ENCODE data around the gene PDXP.

DNA sequence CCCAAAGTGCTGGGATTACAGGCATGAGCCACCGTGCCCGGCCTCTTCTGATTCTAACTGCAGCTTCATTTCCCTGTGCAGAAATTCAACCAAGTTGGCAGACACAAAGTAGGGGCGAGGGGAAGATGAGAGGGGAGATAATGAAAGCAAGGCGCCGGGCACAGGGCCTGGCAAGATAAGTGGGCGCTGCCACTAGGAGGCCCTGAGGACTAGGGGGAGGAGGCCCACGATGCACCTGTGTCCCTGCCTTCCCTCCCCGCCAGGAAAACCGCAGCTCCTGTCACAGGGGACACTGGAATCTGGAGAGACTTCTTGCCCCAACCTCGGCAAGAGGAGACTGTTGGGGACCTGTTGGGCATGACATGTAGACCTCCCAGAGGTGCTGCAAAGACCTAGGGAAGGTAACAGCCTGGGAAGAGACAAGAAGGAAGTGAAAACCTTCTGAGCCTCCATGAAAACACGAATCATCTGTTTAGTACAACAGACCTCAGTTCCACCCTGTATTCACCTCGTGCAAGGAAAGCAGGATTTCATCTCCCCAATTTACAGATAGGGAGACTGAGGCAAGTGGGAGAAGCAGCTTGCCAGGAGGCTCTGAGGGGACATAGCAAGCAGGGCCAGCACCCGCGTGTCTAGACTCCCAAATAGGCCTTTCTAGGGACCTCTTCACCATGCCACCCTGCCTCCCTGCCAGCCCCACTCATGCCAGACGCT lies 13.8 kb downstream of the PDXP start:
- TF ChIP-seq ZNF274 (IDR thresholded peaks at IDR 0.05; ENCODE audit: low read depth, low read length) (no peak), YY1 (IDR thresholded peaks at IDR 0.05; ENCODE audit: insufficient read depth, insufficient read length) (no peak)

Data from NT2/D1 (cell line).